Endothelial cell of umbilical vein (primary cell): ENCODE results near the gene GPRIN1. TPM values are rescaled to one million over a fixed set of nuclear protein-coding genes. Genes with fewer than 3 reads are reported as not detected.

ENCODE experiments used
- BruUV-seq: library from RNA; stranded (reverse); fragments of 400-500 nt; replicated peaks from 2 replicates; lab custom pipeline; 2021; lab: Mats Ljungman, UMichigan
- CTCF ChIA-PET: fragments of 300-600, 350-600 bp; sonication (Branson Sonifier 250); formaldehyde crosslinking; loops from one replicate; lab custom pipeline; 2021; ENCODE audit warnings: antibody characterized with exemption, inconsistent platforms; lab: Charles Lee
- POLR2A ChIA-PET: fragments of 300-600, 350-600 bp; sonication (Branson Sonifier 250); formaldehyde crosslinking; loops from one replicate; lab custom pipeline; 2021; ENCODE audit warnings: antibody characterized with exemption, inconsistent platforms; lab: Charles Lee
- DNase-seq: peaks from one replicate; pipeline ENCODE4 v3.0.0-alpha.2; 2011; ENCODE audit warnings: low read depth, low spot score
- FAIRE-seq: peaks from 2 replicates; lab custom pipeline; 2011; peaks lifted over from hg19 to GRCh38; lab: Jason Lieb, UNC
- H2AFZ ChIP-seq: 2 replicates; pipeline ENCODE4 v1.6.0; 2012; ENCODE audit warnings: low read depth, low read length, control low read depth, inconsistent platforms
- H3K27ac ChIP-seq: 2 replicates; pipeline ENCODE4 v1.5.1; 2011; ENCODE audit warnings: low read depth, mild to moderate bottlenecking, control low read depth, low read length, moderate library complexity; ENCODE audit not compliant: insufficient read depth
- H3K27me3 ChIP-seq, 2 experiments: 2 replicates each; pipeline versions ENCODE4 v1.6.0 to v1.6.1; 2011; ENCODE audit warnings: low read length in 2 of 2, mixed read lengths in 1 of 2; ENCODE audit not compliant: control insufficient read depth in 2 of 2, insufficient read depth in 2 of 2
- H3K36me3 ChIP-seq, 2 experiments: 2 replicates in 1 of 2; 3 replicates in 1 of 2; pipeline ENCODE4 v1.5.1; 2011; ENCODE audit warnings: low read length in 2 of 2, mild to moderate bottlenecking in 1 of 2, moderate library complexity in 1 of 2; ENCODE audit not compliant: control insufficient read depth in 2 of 2, insufficient read depth in 2 of 2; ENCODE audit errors: extremely low read depth in 1 of 2
- H3K4me1 ChIP-seq: 3 replicates; pipeline ENCODE4 v1.5.1; 2011; ENCODE audit warnings: mild to moderate bottlenecking, low read length; ENCODE audit not compliant: control insufficient read depth, insufficient read depth; ENCODE audit errors: extremely low read depth
- H3K4me2 ChIP-seq: 2 replicates; pipeline ENCODE4 v1.6.1; 2011; ENCODE audit warnings: low read length, control low read depth, mixed read lengths; ENCODE audit not compliant: insufficient read depth
- H3K4me3 ChIP-seq, 3 experiments: fragments of 200-600 bp in 1 of 3; sonication (generic), shearing (Covaris generic) in 1 of 3; replicated peaks in 1 of 3; 2 replicates each; pipeline ENCODE4 v1.5.1; 2011 to 2016; ENCODE audit warnings: control low read depth in 3 of 3, low read length in 3 of 3, mild to moderate bottlenecking in 2 of 3, inconsistent platforms in 1 of 3, low read depth in 1 of 3, moderate library complexity in 1 of 3; ENCODE audit not compliant: insufficient read depth in 1 of 3
- H3K79me2 ChIP-seq: 2 replicates; pipeline ENCODE4 v1.6.0; 2012; ENCODE audit warnings: low read length, inconsistent platforms; ENCODE audit not compliant: control insufficient read depth, insufficient read depth
- H3K9ac ChIP-seq: replicated peaks from 2 replicates; pipeline ENCODE3; 2011; ENCODE audit warnings: low read length, control low read depth; ENCODE audit not compliant: insufficient read depth; ENCODE audit errors: extremely low read depth
- H3K9me1 ChIP-seq: replicated peaks from 3 replicates; pipeline ENCODE4 v1.6.0; 2011; ENCODE audit warnings: mild to moderate bottlenecking, low read length; ENCODE audit not compliant: control insufficient read depth, insufficient read depth; ENCODE audit errors: extremely low read depth
- H3K9me3 ChIP-seq: replicated peaks from 2 replicates; pipeline ENCODE4 v1.5.1; 2012; ENCODE audit warnings: low read length, inconsistent platforms; ENCODE audit not compliant: control insufficient read depth, insufficient read depth
- H4K20me1 ChIP-seq: replicated peaks from 2 replicates; pipeline ENCODE3; 2011; ENCODE audit warnings: mild to moderate bottlenecking, low read length; ENCODE audit not compliant: control insufficient read depth, insufficient read depth; ENCODE audit errors: extremely low read depth
- EZH2 ChIP-seq: IDR thresholded peaks from 2 replicates; pipeline ENCODE4 v1.6.1; 2012; ENCODE audit warnings: borderline replicate concordance, low read depth, mild to moderate bottlenecking, moderate library complexity, low read length, inconsistent platforms; ENCODE audit not compliant: severe bottlenecking
- FOS ChIP-seq: IDR thresholded peaks from 2 replicates; pipeline ENCODE4 v1.6.1; 2011; ENCODE audit warnings: mild to moderate bottlenecking, low read length, moderate library complexity, borderline replicate concordance; ENCODE audit not compliant: insufficient read depth
- GATA2 ChIP-seq: IDR thresholded peaks from 2 replicates; pipeline ENCODE4 v1.7.0; 2011; ENCODE audit warnings: low read depth, mild to moderate bottlenecking, moderate library complexity, mixed read lengths, low read length; ENCODE audit not compliant: insufficient read length, insufficient read depth
- JUN ChIP-seq: IDR thresholded peaks from 2 replicates; pipeline ENCODE4 v1.6.1; 2011; ENCODE audit warnings: borderline replicate concordance, low read depth; ENCODE audit not compliant: insufficient read length, insufficient read depth
- MAX ChIP-seq: IDR thresholded peaks from 2 replicates; pipeline ENCODE4 v1.6.1; 2011; ENCODE audit not compliant: insufficient read depth, insufficient read length
- MYC ChIP-seq: IDR thresholded peaks from one replicate; pipeline ENCODE4 v1.6.1; 2011; ENCODE audit warnings: mild to moderate bottlenecking, low read depth, low read length
- POLR2A ChIP-seq: IDR thresholded peaks from 2 replicates; pipeline ENCODE4 v1.6.1; 2012; ENCODE audit warnings: low read depth, mild to moderate bottlenecking, control low read depth, low read length
- POLR2AphosphoS5 ChIP-seq: IDR thresholded peaks from 2 replicates; pipeline ENCODE4 v1.6.1; 2012; ENCODE audit warnings: low read depth, mild to moderate bottlenecking, control low read depth, low read length, moderate library complexity; ENCODE audit not compliant: insufficient read depth
- dilution Hi-C: fragments of 300-500 bp; cut with MboI; formaldehyde crosslinking; loops from one replicate; pipeline ENCODE4 v1.15.0; 2019; ENCODE audit warnings: low sequenced_read_pairs; ENCODE audit not compliant: extremely low pct_ligation_motif_present
- intact Hi-C: fragments of 100-400 bp; cut with micrococcal nuclease; formaldehyde crosslinking; loops from one replicate; pipeline ENCODE4 v1.10.0; 2022
- polyA plus RNA-seq, 4 experiments: library from polyadenylated mRNA; depleted of rRNA in 3 of 4; stranded (reverse) in 3 of 4; unstranded in 1 of 4; fragments of >200 nt; gene quantifications; 2 replicates each; pipeline versions ENCODE4 v1.2.1 to v1.2.3, GENCODE V29; 2011 to 2012; ENCODE audit warnings: missing spikeins in 1 of 4
- total RNA-seq: library from RNA; stranded (reverse); gene quantifications from 2 replicates; pipeline ENCODE4 v1.2.3, GENCODE V29; 2021
- TF ChIP-seq, protein P1 (sequence below), 2 donors: IDR thresholded peaks; 1 replicate in 1 of 2; 2 replicates in 1 of 2; pipeline ENCODE4 v1.5.1; 2011; ENCODE audit warnings: low read length in 2 of 2, mild to moderate bottlenecking in 2 of 2, moderate library complexity in 2 of 2, control low read depth in 1 of 2, inconsistent platforms in 1 of 2, low read depth in 1 of 2; ENCODE audit not compliant: insufficient read depth in 1 of 2; ENCODE audit errors: extremely low read depth in 1 of 2

GPRIN1 gene
- total and polyA plus RNA-seq, 2 donors (not counting 3 experiments of a cell fraction or from before 2014, with no cell fraction given) = 2.4 to 10.4 TPM

GRCh38 chr5:176616511-176616910 is 6.6 kb upstream of the GPRIN1 start:
- peaks cover 22% of the 10 kb centered on the region for H3K4me1 ChIP-seq
- ChIA-PET CTCF (no interaction called here), POLR2A (interaction anchor here (0.6 kb wide), 1 partner anchor 1602 kb away, joined by 3 read pairs; no protein-coding TSS in a partner anchor)
- no peaks in the 10 kb centered on the region for H3K36me3 ChIP-seq
- dilution Hi-C loops = no loop called here
- H3K9me1 ChIP-seq = no peaks in the 10 kb centered on the region
- BruUV-seq = no TSS peak
- H3K9me3 ChIP-seq = no peaks in the 10 kb centered on the region
- peaks cover 22 to 28% of the 10 kb centered on the region in 2 experiments for H3K27me3 ChIP-seq
- TF ChIP-seq GATA2 (no peak), POLR2AphosphoS5 (no peak), MAX (no peak), MYC (no peak), FOS (no peak), POLR2A (no peak), JUN (no peak), EZH2 (no peak)
- TF ChIP-seq, protein P1, sequence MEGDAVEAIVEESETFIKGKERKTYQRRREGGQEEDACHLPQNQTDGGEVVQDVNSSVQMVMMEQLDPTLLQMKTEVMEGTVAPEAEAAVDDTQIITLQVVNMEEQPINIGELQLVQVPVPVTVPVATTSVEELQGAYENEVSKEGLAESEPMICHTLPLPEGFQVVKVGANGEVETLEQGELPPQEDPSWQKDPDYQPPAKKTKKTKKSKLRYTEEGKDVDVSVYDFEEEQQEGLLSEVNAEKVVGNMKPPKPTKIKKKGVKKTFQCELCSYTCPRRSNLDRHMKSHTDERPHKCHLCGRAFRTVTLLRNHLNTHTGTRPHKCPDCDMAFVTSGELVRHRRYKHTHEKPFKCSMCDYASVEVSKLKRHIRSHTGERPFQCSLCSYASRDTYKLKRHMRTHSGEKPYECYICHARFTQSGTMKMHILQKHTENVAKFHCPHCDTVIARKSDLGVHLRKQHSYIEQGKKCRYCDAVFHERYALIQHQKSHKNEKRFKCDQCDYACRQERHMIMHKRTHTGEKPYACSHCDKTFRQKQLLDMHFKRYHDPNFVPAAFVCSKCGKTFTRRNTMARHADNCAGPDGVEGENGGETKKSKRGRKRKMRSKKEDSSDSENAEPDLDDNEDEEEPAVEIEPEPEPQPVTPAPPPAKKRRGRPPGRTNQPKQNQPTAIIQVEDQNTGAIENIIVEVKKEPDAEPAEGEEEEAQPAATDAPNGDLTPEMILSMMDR (IDR thresholded peaks at IDR 0.05; ENCODE audit: extremely low read depth in 1 of 2, insufficient read depth in 1 of 2, low read depth in 1 of 2, low read length in 2 of 2) = no peak
- H3K79me2 ChIP-seq = no peaks in the 10 kb centered on the region
- H3K27ac ChIP-seq = no peak overlapping the region
- H3K9ac ChIP-seq = no peak overlapping the region
- no peak overlapping the region for H3K4me3 ChIP-seq
- intact Hi-C loops = loop anchor here (10.0 kb wide), 1 partner anchor 172 kb away; the partner anchor contains the start of gene FAF2
- DNase-seq (no peak), FAIRE-seq (no peak)
- H4K20me1 ChIP-seq = no peaks in the 10 kb centered on the region
- no peak overlapping the region for H2AFZ ChIP-seq
- H3K4me2 ChIP-seq = no peak overlapping the region
